ENCODE results near the gene OR10G8.
"Not testable (repeated sequence)": the region's sequence is repeated elsewhere in the genome, so short reads cannot be mapped to it uniquely, and the experiment has no call there.

Gene OR10G8, protein sequence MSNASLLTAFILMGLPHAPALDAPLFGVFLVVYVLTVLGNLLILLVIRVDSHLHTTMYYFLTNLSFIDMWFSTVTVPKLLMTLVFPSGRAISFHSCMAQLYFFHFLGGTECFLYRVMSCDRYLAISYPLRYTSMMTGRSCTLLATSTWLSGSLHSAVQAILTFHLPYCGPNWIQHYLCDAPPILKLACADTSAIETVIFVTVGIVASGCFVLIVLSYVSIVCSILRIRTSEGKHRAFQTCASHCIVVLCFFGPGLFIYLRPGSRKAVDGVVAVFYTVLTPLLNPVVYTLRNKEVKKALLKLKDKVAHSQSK

GRCh38 chr11:124026498-124026897 is at the start of gene OR10G8:
Gene OR10G8, plus strand, starts transcription at chr11:124026798. Its CDS starts 2,825 bp downstream, at chr11:124029623.
- DNase-seq (ENCODE audit: low spot score), result no peak

GRCh38 chr11:123977731-123978347 is 48.8 kb upstream of the OR10G8 start, which contains the start of gene OR10S1:
Gene OR10S1, minus strand, starts transcription at chr11:123977781. Its CDS starts 117 bp downstream, at chr11:123977664.
- no peak for DNase-seq (ENCODE audit: low spot score)

DNA sequence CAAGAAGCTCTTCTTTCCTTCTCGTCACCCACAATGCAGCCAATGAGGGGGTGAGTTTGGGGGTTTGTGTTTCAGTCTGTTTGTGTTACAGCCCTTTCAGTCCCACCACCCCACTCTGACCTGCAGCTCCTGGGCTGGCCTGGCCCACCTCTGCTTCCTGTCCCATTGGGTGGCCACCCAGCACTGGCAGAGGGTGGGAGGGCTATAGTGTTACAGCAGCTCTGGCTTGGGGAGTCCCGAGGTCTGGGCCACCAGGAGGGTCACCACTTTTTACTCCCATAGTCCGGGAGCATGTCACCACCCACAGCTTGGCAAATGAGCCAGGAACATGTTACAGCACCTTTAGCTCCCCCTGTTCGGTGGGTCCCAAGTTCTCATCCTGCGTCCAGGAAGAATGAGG is 47.3 kb upstream of the OR10G8 start:
- no peak for DNase-seq (ENCODE audit: low spot score)

- DNase-seq (ENCODE audit: low spot score), result no peak
These were observed 31.5 kb upstream of the OR10G8 start, which contains the start of gene OR10G6 for GRCh38 chr11:123995119-123995518. Gene OR10G6, minus strand, starts transcription at chr11:123995161. Its CDS starts 0 bp downstream, at chr11:123995161.

- DNase-seq (ENCODE audit: low spot score), result no peak
These were observed 13.9 kb upstream of the OR10G8 start, which contains the start of gene OR10G4 for GRCh38 chr11:124012697-124013096. Gene OR10G4, plus strand, starts transcription at chr11:124012997. Its CDS starts 2,578 bp downstream, at chr11:124015575.

- DNase-seq (ENCODE audit: low spot score), result not testable (repeated sequence)
These were observed 10.8 kb upstream of the OR10G8 start for GRCh38 chr11:124015837-124016236.

GRCh38 chr11:124036666-124037065 is 10.1 kb downstream of the OR10G8 start:
- DNase-seq (ENCODE audit: low spot score), result no peak

GRCh38 chr11:124039557-124039956 is 13.0 kb downstream of the OR10G8 start:
- no peak for DNase-seq (ENCODE audit: low spot score)

GRCh38 chr11:124041254-124041653 is 14.7 kb downstream of the OR10G8 start, which contains the start of gene OR10G7:
Gene OR10G7, minus strand, starts transcription at chr11:124041325. Its CDS starts 2,324 bp downstream, at chr11:124039001.
- DNase-seq (ENCODE audit: low spot score), result no peak

DNA sequence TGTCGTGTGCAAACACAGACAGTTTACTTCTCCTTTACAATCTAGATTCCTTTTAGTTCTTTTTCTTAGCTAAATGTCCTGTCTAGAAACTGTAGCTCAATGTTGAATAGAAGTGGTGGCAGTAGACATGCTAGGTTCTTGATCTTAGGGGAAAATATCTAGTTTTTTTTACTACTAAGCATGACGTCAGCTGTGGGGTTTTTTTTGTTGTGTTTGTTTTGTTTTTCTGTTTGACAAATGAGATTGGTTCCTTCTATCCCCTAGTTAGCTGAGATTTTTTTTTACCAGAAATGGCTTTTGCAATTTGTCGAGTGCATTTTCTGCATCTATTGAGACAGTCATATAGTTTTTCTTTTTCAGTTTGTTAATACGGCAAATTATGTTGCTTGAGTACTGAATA is 16.8 kb downstream of the OR10G8 start:
- no peak for DNase-seq (ENCODE audit: low spot score)

GRCh38 chr11:124050748-124051147 is 24.1 kb downstream of the OR10G8 start:
- no peak for DNase-seq (ENCODE audit: low spot score)

GRCh38 chr11:124052966-124053365 is 26.4 kb downstream of the OR10G8 start:
- no peak for DNase-seq (ENCODE audit: low spot score)

GRCh38 chr11:124068601-124069110 is 42.1 kb downstream of the OR10G8 start:
- no peak for DNase-seq (ENCODE audit: low spot score)

GRCh38 chr11:124069429-124070401 is 43.1 kb downstream of the OR10G8 start:
- peak; percentile 4 for DNase-seq (ENCODE audit: low spot score)

GRCh38 chr11:124070915-124071622 is 44.5 kb downstream of the OR10G8 start:
- DNase-seq (ENCODE audit: low spot score), result peak; percentile 63

GRCh38 chr11:124071623-124071948 is 45.0 kb downstream of the OR10G8 start:
- DNase-seq (ENCODE audit: low spot score), result no peak

- DNase-seq (ENCODE audit: low spot score), result no peak
These were observed 45.5 kb downstream of the OR10G8 start for GRCh38 chr11:124072147-124072546.

- no peak for DNase-seq (ENCODE audit: low spot score)
These were observed 48.0 kb downstream of the OR10G8 start for GRCh38 chr11:124074554-124074953.

DNA sequence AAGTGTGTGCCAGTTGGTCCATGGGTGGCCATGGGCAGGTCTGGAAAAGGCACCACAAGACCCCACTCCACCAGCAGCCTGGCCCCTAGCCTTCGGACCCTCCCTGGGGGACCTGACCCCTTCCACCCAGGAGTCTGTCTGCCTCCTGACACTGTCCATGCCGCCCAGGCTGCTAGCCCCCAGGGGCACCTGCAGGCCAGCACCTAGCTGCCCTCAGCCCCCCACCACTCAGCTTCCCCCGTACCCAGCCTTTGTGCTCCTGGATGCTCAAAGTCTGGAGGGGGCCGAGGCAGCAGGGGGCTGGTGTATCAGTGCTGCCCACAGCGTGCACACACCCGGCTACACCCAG is 48.9 kb downstream of the OR10G8 start:
- no peak for DNase-seq (ENCODE audit: low spot score)

- DNase-seq (ENCODE audit: low spot score), result no peak
These were observed 49.4 kb downstream of the OR10G8 start for GRCh38 chr11:124075841-124076651.

Data from CD4-positive, alpha-beta T cell treated with Interleukin-2 at 100 ng/mL for 4 hours (primary cell).